Activated naive CD4-positive, alpha-beta T cell treated with Interleukin-2 at 50 U/mL for 16 hours (primary cell): ENCODE measurements around the gene AUTS2.

ENCODE experiments used
- DNase-seq: peaks from one replicate; pipeline ENCODE4 v3.0.0-alpha.2; 2020

The AUTS2 gene

DNA sequence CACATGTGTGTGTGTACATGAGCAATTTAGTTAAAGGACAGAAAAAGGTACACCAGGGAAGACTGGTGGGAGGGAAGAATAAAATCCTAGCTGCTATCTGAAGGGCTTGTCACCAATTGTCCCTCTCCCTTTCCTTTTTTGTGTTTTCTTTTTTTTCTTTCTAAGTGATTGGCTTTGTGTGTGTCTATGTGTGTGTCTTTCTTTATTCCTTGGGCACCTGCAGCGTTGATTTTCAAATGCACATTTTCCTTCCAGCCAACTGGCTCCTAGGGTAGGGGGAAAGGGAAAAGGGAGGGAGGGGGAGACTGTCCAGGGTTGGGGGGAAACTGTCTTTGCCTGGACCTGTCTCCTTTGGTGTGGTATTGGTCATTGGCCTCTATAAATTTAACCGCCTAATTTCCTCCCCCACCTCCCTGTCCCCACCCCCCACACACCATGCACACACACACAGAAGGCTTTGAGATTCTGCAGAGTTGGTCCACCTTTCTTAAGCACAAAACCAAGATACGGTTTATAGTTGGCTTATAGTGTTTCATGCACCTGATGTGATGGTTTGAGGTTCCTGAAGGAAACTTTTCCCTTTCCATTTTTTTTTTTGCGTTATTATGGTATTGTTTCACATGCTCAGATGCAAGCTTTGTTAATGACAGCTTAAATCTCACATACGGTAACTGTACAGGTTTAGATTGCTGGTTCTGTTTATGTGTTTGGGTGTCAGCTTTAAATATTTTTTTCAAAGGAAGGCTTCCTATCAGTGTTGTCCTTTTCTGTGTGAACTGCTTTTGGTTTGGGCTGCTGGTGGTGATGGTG is 2.6 kb downstream of the AUTS2 start:
- no peak for DNase-seq

- no peak for DNase-seq
These were observed 4.2 kb downstream of the AUTS2 start for GRCh38 chr7:69602522-69602921.

DNA sequence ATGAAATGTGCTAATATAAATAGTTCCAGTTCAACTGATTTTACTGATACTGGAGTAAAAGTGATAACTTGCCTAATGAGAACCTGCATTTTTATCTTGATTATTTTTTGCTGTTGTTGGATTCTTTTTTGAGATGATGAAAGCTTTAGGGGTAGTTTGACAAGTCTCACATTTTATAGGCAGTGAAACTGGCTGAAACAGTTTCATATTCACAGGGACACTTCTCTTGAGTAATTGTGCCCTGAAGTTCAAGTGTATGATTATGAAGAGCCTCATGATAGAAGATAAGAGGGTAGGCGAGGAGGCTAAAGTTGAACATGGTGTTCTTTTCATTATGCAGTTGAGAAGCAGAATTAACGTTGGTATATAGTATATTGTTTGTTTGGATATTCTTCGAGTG is 5.1 kb downstream of the AUTS2 start:
- no peak for DNase-seq

- no peak for DNase-seq
These were observed 5.7 kb downstream of the AUTS2 start for GRCh38 chr7:69603937-69604494.

GRCh38 chr7:69605070-69605469 is 6.8 kb downstream of the AUTS2 start:
- no peak for DNase-seq

- no peak for DNase-seq
These were observed 7.3 kb downstream of the AUTS2 start for GRCh38 chr7:69605546-69605945.

- no peak for DNase-seq
These were observed 9.8 kb downstream of the AUTS2 start for GRCh38 chr7:69608049-69608448.

DNA sequence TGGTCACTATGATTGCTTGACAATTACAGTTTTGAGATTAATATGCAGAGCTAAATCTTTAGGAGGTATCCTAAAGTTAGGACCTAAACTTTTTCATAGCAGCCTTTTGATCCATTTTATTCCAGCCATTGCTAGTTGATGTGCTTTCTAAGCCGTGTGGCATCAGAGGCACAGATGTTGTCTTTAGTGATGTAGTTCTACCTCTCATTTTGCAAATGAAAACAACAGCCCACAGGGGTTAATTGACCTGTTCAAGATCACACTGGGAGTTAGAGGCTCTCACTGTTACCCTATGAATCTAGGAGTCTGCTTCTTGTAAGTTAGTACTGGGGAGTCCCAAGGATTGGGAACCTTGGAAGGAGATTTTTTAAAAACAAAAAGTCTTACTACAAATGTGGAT is 10.6 kb downstream of the AUTS2 start:
- no peak for DNase-seq

DNA sequence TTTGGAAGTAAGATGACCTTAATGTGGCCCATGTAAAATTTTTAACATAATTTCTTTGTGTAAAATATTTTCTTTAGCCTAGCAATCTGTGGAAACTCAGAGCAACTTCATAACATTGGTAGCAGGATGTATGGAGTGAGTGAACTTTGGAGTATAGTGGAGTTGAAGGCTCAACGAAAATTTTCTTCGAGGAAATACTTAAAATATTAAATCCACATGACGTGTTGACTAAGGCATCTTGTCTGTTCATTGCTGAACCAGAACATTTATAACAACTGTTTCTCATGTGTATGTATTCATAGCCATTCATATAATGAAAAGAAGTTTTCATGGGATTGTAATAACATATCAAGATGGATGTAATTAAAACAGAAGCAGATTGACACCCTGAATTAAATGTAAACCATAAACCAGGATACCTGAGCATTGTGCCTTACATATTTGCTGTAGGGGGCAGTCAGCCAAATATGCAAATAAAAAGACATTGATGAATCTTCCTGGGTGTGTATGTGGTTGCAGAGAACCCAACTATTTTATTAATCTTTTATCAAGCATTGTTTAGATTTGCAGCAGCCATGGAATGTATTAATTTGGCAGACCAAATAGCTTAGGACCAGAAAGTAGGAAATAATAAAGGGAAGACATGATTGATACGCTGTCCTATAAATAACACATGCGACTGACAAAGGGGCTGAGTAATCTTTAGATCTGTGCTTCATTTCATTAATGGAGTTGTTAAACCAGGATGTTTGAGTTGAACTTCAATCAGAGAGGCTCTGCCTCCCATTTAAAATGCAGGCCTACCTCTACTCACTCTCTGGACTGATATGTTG is 11.5 kb downstream of the AUTS2 start:
- DNase-seq = no peak

DNA sequence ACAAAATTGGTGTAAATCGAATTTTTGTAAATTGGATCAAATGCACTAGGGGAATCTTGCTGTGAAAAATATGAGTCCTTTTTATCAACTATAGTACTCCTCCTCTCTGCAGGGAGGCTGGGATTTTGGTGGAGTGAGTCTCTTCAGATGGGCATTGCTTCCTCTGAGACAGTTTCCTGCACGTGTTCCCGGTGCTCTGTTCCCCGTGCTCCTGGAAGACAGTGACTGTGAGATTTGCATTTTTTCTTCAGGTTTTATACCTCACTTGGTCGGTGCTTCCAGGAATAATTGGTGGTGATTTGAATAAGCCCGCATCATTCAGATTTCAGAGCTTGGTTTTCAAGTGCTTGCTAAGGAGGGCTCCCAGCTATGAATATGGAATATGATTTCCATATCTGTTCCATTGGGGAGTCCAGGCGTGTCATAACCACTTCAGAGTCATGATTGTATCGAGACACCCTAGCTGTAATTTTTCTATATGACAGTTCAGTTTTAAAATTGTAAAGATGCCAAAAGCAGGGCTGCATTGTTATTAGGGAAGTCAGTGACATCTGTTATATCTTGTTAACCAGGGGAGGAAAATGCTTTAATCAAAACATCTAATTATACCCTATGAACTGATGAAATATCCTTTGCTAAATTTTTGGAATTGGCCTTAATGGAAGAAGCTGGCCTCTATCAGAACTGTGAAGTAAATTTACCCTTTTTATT is 12.3 kb downstream of the AUTS2 start:
- no peak for DNase-seq

DNA sequence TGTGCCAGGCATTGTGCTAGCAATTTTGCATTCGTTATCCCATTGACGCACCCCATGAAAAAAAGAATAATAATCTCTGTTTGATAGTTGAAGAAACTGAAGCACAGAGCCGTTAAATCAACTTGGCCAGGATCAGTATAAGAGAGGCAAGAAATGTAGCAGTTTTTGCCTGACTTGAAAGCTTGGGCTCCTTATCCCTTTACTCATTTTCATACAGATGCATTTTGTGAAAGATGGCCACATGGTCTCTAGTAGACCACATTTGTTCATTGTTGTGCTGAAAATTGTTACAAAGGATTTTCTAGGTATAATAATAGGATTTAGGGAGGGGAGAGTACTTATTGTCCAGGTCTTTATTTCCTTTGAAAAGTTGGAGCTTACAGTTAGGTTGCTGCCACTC is 14.7 kb downstream of the AUTS2 start:
- DNase-seq = no peak

- DNase-seq = no peak
These were observed 15.6 kb downstream of the AUTS2 start for GRCh38 chr7:69613846-69614245.

DNA sequence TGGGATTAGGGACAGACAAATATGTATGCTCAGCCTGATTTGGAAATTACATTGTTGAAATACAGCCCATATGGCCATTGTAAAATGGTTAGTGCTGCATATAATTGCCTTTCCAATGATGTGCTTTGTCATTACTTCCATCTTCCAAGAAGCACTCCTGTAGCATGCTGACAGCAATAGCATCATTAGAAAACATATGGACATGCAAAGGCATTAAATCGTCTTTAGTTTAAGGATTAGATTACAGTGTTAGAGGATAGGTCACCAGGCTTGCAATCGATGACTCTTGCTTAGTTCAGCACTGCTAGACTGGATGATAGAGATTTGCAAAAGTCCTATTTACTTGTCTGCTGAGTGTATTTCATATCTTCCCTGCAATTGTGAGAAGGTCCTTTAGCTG is 17.4 kb downstream of the AUTS2 start:
- DNase-seq = no peak

GRCh38 chr7:69617364-69617763 is 19.1 kb downstream of the AUTS2 start:
- DNase-seq = no peak

GRCh38 chr7:69619054-69619453 is 20.8 kb downstream of the AUTS2 start:
- DNase-seq = no peak

- DNase-seq = no peak
These were observed 21.4 kb downstream of the AUTS2 start for GRCh38 chr7:69619635-69620034.

DNA sequence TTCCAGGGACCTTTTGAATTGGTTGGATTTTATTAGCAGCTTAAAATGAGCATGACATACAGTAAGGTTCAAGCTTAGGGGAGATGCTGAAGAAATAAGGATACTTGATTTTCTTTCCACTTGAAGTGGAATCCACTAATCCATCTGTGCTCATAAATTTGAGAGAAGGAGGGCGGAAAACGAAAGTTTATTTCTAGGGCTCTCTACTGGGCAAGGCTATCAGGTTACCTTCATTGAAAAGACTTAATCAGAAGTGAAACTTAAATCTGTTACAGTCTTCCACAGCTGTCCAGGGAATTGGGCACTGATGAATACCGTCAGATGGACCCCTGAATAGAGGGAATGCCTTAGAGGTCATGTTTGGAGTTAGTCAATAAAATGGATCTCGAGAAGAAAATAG is 21.8 kb downstream of the AUTS2 start:
- DNase-seq = no peak

GRCh38 chr7:69620650-69621049 is 22.4 kb downstream of the AUTS2 start:
- DNase-seq = no peak

DNA sequence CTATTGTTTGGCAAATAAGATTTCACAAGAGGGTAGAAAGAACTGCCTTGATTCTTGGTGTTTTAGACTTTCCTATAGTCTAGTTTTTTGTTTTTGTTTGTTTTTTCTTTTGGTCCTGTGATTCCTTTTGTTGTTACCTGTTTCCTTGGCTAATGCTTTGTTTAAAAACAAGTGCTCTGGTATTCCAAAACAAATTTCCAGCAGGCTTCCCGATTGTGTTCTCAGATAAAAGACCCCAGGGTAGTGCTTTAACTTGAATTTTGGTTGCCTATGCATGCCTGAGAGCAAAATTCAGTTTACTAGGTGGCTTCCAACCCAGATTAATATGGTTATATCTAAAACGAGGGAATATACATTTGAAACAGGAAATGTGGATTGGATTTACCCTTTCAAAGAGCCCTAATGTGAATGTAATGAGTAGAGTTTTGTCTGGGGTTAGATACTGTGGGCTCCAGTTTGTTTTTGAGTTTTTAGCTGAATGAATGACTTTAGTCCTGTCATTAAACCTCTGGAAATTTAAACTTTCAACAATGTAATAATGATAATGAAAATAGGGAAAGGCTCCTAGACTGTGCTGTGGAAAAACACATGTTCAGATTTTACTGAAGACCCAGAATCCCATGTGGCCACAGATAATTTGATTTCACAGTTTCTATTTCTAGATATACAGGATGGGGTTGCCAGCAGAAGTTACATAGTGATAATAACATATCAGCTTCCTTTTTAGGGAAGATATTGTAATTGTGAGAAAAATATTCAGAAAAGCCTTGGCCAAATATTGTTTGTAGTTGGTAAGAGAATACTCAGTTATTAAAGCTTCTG is 23.9 kb downstream of the AUTS2 start:
- DNase-seq = no peak

- no peak for DNase-seq
These were observed 24.7 kb downstream of the AUTS2 start for GRCh38 chr7:69622960-69623359.

DNA sequence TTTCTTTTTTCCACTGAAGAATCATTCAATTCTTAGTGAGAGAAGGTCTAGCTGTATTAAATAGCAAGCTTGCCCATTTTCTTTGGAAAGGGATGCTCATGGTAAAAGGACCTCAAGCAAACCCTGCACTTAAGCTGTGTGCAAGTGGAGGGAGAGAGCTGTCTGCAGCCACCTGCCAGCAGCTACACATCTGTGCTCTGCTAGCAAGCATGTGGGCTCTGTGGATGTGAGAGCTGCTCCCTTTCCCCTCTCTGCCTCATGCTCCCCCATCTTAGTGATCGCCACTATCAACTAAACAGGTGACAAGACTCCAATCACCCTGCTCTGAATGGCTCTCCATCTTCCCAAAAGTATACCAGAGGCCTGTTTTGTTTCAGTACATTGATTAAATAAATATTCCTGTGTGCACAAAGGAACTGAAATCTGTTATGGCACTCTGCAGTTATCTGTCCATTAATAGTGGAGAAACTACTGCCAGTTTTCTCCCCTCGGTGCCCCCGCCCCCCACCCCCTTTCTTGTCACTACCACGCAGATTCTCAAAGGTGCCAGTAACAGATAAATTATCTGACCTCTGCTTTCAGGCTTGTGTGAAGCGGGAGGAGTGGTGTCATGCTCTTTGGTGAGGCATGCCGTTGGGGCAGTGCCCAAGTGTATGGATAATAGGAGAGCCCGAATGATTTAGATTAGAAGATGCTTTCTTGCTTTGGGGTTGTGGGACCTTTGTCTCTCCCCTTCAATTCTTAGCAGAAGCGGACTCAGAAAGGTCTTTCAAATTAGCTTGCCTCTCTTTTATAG is 26.4 kb downstream of the AUTS2 start:
- DNase-seq = no peak

DNA sequence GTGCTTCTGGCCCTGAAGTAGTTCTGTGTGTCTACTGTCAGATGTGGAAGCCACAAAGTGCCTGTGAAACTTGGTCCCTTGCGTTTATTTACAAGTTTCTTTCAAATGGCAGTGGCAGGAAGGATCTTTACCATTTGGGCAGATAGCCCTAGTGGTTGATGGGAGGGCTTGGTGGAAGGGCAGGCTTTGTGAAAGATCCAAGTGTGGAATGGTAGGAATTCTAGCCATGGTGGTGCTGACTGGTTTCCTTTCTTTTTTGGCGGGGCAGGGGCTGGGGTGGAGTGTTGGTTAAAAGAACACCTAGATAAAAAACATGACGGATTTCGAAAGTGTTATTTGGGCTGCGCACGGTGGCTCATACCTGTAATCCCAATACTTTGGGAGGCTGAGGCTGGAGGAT is 27.0 kb downstream of the AUTS2 start:
- no peak for DNase-seq
